ENCODE measurements around the gene MLPH.

DNA sequence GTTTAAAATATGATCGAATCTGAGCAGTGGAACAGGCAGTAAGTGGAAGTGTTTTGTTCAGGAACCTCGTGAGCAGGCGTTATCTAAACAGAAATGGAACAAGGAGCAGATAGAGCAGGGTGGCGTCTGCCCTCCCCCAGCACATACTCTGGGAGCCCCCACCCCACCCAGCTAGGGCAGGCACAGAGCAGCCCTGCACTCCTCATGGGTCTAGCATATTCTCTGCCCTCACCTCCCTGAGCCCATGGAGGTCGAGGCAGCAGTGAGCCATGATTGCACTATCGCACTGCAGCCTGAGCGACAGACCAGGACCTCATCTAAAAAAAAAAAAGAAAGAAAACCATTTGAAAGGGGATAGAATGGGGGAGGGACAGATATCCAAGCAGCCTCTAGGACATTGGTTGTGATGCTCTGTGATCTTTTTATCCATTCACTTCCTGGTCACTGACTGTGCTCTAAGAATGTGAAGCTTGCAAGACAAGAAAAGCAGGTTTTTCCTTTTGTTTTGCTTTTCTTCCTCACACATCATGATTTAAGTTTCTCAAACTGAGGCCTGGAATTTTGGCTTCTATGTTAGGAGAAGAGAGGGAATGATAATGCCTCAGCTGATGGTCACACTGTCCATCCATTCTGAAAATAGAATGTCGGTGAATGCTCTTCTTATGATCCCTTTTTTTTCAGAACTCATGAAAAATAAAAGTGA is 3.1 kb downstream of the MLPH start:
- TF ChIP-seq, protein P1, sequence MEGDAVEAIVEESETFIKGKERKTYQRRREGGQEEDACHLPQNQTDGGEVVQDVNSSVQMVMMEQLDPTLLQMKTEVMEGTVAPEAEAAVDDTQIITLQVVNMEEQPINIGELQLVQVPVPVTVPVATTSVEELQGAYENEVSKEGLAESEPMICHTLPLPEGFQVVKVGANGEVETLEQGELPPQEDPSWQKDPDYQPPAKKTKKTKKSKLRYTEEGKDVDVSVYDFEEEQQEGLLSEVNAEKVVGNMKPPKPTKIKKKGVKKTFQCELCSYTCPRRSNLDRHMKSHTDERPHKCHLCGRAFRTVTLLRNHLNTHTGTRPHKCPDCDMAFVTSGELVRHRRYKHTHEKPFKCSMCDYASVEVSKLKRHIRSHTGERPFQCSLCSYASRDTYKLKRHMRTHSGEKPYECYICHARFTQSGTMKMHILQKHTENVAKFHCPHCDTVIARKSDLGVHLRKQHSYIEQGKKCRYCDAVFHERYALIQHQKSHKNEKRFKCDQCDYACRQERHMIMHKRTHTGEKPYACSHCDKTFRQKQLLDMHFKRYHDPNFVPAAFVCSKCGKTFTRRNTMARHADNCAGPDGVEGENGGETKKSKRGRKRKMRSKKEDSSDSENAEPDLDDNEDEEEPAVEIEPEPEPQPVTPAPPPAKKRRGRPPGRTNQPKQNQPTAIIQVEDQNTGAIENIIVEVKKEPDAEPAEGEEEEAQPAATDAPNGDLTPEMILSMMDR (IDR thresholded peaks at IDR 0.05): no peak
- TF ChIP-seq POLR2A (IDR thresholded peaks at IDR 0.05; ENCODE audit: low read depth): no peak
- no peak for TF ChIP-seq EP300 (IDR thresholded peaks at IDR 0.05)
- no peak for TF ChIP-seq POLR2AphosphoS5 (IDR thresholded peaks at IDR 0.05)
